Lower leg skin (tissue), 3 donors: Measurements from ENCODE around the gene UST.

Experiments used
- POLR2A ChIP-seq, 2 donors: fragments of 450-650 bp; IDR thresholded peaks; one replicate each; pipeline ENCODE4 v1.6.1; 2016 to 2017; ENCODE audit warnings: antibody characterized with exemption in 2 of 2, mild to moderate bottlenecking in 1 of 2, moderate library complexity in 1 of 2
- TF ChIP-seq, protein P1 (sequence below), 3 donors: fragments of 450-650 bp; IDR thresholded peaks; one replicate each; pipeline ENCODE4 v1.5.1; 2016; ENCODE audit warnings: antibody characterized with exemption in 3 of 3, mild to moderate bottlenecking in 3 of 3, moderate library complexity in 2 of 3

DNA sequence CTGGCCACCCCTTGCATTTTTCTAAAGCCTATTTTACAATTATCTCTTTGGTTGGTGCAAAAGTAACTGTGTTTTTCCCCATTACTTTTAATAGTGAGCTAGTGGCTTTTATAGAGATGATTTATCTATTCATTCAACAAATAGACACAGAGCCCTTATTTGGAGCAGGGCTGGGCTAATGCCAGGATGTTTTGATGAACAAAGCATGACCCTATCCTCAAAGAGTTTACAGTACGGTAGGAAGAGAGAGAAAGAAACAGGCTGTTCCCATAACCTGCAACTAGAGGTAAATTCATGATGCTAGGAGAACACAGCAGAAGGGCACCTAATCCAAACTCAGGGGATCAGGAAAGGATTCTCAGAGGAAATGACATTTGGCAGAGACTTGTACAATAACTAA lies 37.3 kb upstream of the UST start:
- TF ChIP-seq, protein P1, sequence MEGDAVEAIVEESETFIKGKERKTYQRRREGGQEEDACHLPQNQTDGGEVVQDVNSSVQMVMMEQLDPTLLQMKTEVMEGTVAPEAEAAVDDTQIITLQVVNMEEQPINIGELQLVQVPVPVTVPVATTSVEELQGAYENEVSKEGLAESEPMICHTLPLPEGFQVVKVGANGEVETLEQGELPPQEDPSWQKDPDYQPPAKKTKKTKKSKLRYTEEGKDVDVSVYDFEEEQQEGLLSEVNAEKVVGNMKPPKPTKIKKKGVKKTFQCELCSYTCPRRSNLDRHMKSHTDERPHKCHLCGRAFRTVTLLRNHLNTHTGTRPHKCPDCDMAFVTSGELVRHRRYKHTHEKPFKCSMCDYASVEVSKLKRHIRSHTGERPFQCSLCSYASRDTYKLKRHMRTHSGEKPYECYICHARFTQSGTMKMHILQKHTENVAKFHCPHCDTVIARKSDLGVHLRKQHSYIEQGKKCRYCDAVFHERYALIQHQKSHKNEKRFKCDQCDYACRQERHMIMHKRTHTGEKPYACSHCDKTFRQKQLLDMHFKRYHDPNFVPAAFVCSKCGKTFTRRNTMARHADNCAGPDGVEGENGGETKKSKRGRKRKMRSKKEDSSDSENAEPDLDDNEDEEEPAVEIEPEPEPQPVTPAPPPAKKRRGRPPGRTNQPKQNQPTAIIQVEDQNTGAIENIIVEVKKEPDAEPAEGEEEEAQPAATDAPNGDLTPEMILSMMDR (IDR thresholded peaks at IDR 0.05) = no peak
- TF ChIP-seq POLR2A (IDR thresholded peaks at IDR 0.05) = no peak
